ENCODE data around the gene NCKAP5. TPM values are rescaled to one million over a fixed set of nuclear protein-coding genes. Genes with fewer than 3 reads are reported as not detected.
"Not testable (repeated sequence)": the region's sequence is repeated elsewhere in the genome, so short reads cannot be mapped to it uniquely, and the experiment has no call there.

Gene NCKAP5
- polyA plus RNA-seq, 2 donors = 2.2 to 3.0 TPM

DNA sequence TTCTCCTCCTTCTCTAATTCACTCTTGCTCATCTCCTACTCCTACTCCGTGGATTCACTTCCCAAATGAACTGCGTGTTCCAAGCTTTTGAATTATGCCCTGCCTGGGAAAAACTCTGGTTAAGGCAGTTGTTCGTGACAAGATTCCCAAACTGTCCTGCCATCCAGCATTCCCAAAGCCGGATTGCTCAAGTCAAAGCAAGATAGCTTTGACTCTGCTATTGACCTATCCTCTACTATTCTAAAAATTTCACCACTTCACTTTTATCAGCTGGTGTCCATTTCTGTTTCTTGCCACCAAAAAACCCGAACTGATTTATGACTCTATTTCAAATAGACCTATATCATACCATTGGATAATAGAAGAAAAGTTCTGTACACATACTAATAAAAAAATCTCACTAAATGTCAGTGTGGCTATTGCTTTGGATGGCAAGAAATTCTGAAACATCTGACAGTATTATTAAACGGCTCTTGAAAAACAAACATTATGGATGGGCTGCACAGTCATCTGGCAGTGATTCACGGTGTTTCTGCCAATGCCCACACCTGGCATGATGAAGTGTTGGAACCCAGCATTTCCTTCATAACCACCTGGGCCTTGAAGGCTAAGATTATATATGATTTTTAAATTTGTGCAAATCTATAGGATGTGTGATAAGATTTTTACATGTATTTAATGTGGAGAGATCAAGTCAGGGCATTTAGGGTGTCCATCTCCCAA, 87.4 kb downstream of the NCKAP5 start:
- H3K4me1 ChIP-seq (ENCODE audit: control insufficient read depth in 2 of 2, insufficient read depth in 2 of 2, low read length in 1 of 2) = no peaks in the 10 kb centered on the region
- no peaks in the 10 kb centered on the region for H3K27me3 ChIP-seq (ENCODE audit: control insufficient read depth in 1 of 2, insufficient read depth in 2 of 2, low read length in 2 of 2)
- H3K9me3 ChIP-seq (ENCODE audit: control insufficient read depth in 2 of 2, insufficient read depth in 1 of 2, low read depth in 1 of 2, low read length in 1 of 2) = no peaks in the 10 kb centered on the region
- H3K27ac ChIP-seq (ENCODE audit: low read depth in 2 of 2, low read length in 1 of 2) = no peak overlapping the region
- H3K36me3 ChIP-seq (ENCODE audit: control insufficient read depth in 2 of 2, insufficient read depth in 2 of 2, low read length in 1 of 2) = no peaks in the 10 kb centered on the region
- no peak overlapping the region for H3K4me3 ChIP-seq (ENCODE audit: low read depth in 1 of 2, low read length in 2 of 2)
- 61 to 68% methylated on average over 7 of the region's 7 CpGs for WGBS, 2 donors

DNA sequence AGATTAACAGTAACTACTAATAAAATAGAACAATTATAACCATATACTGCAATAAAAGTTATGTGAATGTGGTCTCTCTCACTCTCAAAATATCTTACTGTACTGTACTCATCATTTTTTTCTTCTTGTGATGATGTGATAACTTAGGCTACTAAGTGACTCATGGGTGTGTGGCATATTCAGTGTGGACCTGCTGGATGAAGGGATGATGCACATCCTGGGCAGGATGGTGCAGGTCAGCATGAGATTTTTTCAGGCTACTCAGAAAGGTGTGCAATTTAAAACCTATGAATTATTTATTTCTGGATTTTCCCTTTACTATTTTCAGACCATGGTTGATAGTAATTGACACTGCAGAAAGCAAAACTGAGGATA, 90.7 kb downstream of the NCKAP5 start:
- H3K36me3 ChIP-seq (ENCODE audit: control insufficient read depth in 2 of 2, insufficient read depth in 2 of 2, low read length in 1 of 2) = no peaks in the 10 kb centered on the region
- H3K27ac ChIP-seq (ENCODE audit: low read depth in 2 of 2, low read length in 1 of 2) = no peak overlapping the region
- H3K27me3 ChIP-seq (ENCODE audit: control insufficient read depth in 1 of 2, insufficient read depth in 2 of 2, low read length in 2 of 2) = no peaks in the 10 kb centered on the region
- H3K4me3 ChIP-seq (ENCODE audit: low read depth in 1 of 2, low read length in 2 of 2) = no peak overlapping the region
- no peaks in the 10 kb centered on the region for H3K9me3 ChIP-seq (ENCODE audit: control insufficient read depth in 2 of 2, insufficient read depth in 1 of 2, low read depth in 1 of 2, low read length in 1 of 2)
- no peaks in the 10 kb centered on the region for H3K4me1 ChIP-seq (ENCODE audit: control insufficient read depth in 2 of 2, insufficient read depth in 2 of 2, low read length in 1 of 2)

DNA sequence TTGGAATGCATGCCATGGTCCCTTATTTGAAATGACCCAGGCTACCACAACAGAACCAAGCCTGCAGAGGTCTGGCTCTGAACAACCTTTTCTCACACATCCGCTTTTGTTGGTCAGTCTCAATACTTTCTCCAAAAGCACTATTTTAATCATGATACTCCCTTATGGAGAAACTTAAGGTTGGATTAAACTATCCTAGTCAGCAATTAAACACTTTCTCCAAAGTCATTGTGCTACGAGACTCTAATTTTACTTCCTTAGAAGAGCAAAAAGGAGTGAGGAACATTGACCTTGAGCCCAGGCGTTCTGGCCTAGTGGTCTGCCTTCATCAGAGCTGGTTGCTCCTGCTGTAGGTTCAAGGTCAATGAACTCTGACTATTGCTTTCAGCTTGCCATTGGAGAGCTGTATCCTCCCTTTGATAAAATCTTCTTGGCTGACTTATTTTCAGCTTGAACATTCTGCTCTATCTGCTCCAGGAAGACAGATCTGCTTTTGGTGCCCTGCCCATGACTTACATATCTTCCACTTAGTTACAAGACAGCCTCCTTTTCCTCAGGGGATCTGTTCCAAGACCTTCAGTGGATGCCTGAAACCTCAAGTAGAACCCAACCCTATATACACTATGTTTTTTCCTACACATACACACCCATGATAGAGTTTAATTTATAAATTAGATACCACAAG, 91.2 kb downstream of the NCKAP5 start:
- no peak overlapping the region for H3K4me3 ChIP-seq (ENCODE audit: low read depth in 1 of 2, low read length in 2 of 2)
- H3K4me1 ChIP-seq (ENCODE audit: control insufficient read depth in 2 of 2, insufficient read depth in 2 of 2, low read length in 1 of 2) = no peaks in the 10 kb centered on the region
- no peaks in the 10 kb centered on the region for H3K9me3 ChIP-seq (ENCODE audit: control insufficient read depth in 2 of 2, insufficient read depth in 1 of 2, low read depth in 1 of 2, low read length in 1 of 2)
- no peak overlapping the region for H3K27ac ChIP-seq (ENCODE audit: low read depth in 2 of 2, low read length in 1 of 2)
- H3K36me3 ChIP-seq (ENCODE audit: control insufficient read depth in 2 of 2, insufficient read depth in 2 of 2, low read length in 1 of 2) = no peaks in the 10 kb centered on the region
- WGBS, 2 donors = 79 to 86% methylated on average over 3 of the region's 3 CpGs
- no peaks in the 10 kb centered on the region for H3K27me3 ChIP-seq (ENCODE audit: control insufficient read depth in 1 of 2, insufficient read depth in 2 of 2, low read length in 2 of 2)

DNA sequence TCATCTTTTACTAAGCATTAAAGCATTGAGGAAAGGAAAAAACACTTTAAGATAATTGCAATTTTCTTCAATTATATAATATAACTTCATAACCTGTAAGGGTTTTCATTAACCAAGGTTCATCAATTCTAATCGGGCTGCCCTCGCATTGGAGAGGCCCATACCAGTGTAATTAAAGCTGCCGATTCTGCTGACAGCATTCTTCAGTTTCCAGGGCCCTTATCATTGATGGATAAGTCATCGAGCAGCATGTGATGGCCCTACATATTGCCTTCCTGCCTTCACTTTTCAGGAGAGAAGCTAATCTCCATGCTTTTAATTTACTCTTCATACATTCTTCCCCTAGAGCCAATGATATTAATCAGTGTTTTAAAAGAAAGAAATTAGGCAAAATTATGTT, 92.0 kb downstream of the NCKAP5 start:
- no peak overlapping the region for H3K4me3 ChIP-seq (ENCODE audit: low read depth in 1 of 2, low read length in 2 of 2)
- 75 to 88% methylated on average over 4 of the region's 4 CpGs for WGBS, 2 donors
- no peaks in the 10 kb centered on the region for H3K36me3 ChIP-seq (ENCODE audit: control insufficient read depth in 2 of 2, insufficient read depth in 2 of 2, low read length in 1 of 2)
- H3K4me1 ChIP-seq (ENCODE audit: control insufficient read depth in 2 of 2, insufficient read depth in 2 of 2, low read length in 1 of 2) = no peaks in the 10 kb centered on the region
- no peaks in the 10 kb centered on the region for H3K9me3 ChIP-seq (ENCODE audit: control insufficient read depth in 2 of 2, insufficient read depth in 1 of 2, low read depth in 1 of 2, low read length in 1 of 2)
- H3K27me3 ChIP-seq (ENCODE audit: control insufficient read depth in 1 of 2, insufficient read depth in 2 of 2, low read length in 2 of 2) = no peaks in the 10 kb centered on the region
- no peak overlapping the region for H3K27ac ChIP-seq (ENCODE audit: low read depth in 2 of 2, low read length in 1 of 2)

DNA sequence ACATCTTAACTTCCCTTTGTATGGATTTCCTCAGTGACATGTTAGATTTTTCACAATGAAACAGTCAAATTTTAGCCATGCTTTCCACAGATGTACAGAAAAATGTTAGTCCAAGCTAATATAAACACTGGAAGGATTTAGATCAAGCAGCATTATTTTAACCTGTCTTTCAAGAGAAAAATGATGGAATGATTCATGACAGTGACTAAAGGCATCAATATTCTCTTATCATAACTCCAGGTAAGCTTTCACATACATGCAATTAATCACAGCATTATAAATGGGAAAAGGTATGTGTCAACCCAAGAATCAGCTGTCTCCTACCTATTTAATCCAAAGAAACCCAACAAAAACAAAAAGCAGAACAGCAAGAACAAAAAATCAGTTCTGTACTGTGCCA, 92.7 kb downstream of the NCKAP5 start:
- Histone ChIP-seq H3K4me1 (ENCODE audit: control insufficient read depth in 2 of 2, insufficient read depth in 2 of 2, low read length in 1 of 2) (no peaks in the 10 kb centered on the region), H3K27ac (ENCODE audit: low read depth in 2 of 2, low read length in 1 of 2) (no peak overlapping the region), H3K9me3 (ENCODE audit: control insufficient read depth in 2 of 2, insufficient read depth in 1 of 2, low read depth in 1 of 2, low read length in 1 of 2) (no peaks in the 10 kb centered on the region), H3K27me3 (ENCODE audit: control insufficient read depth in 1 of 2, insufficient read depth in 2 of 2, low read length in 2 of 2) (no peaks in the 10 kb centered on the region), H3K4me3 (ENCODE audit: low read depth in 1 of 2, low read length in 2 of 2) (no peak overlapping the region), H3K36me3 (ENCODE audit: control insufficient read depth in 2 of 2, insufficient read depth in 2 of 2, low read length in 1 of 2) (no peaks in the 10 kb centered on the region)

DNA sequence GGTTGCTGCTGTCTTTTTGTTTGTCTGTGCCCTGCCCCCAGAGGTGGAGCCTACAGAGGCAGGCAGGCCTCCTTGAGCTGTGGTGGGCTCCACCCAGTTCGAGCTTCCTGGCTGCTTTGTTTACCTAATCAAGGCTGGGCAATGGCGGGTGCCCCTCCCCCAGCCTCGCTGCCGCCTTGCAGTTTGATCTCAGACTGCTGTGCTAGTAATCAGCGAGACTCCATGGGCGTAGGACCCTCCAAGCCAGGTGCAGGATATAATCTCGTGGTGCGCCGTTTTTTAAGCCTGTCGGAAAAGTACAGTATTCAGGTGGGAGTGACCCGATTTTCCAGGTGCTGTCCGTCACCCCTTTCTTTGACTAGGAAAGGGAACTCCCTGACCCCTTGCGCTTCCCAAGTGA, 97.8 kb downstream of the NCKAP5 start:
- not testable (repeated sequence) for H3K27me3 ChIP-seq (ENCODE audit: control insufficient read depth in 1 of 2, insufficient read depth in 2 of 2, low read length in 2 of 2); H3K4me3 ChIP-seq (ENCODE audit: low read depth in 1 of 2, low read length in 2 of 2); H3K27ac ChIP-seq (ENCODE audit: low read depth in 2 of 2, low read length in 1 of 2); H3K4me1 ChIP-seq (ENCODE audit: control insufficient read depth in 2 of 2, insufficient read depth in 2 of 2, low read length in 1 of 2); H3K36me3 ChIP-seq (ENCODE audit: control insufficient read depth in 2 of 2, insufficient read depth in 2 of 2, low read length in 1 of 2); H3K9me3 ChIP-seq (ENCODE audit: control insufficient read depth in 2 of 2, insufficient read depth in 1 of 2, low read depth in 1 of 2, low read length in 1 of 2)
- WGBS, 2 donors = 84 to 89% methylated on average over 11 to 13 of the region's 13 CpGs

DNA sequence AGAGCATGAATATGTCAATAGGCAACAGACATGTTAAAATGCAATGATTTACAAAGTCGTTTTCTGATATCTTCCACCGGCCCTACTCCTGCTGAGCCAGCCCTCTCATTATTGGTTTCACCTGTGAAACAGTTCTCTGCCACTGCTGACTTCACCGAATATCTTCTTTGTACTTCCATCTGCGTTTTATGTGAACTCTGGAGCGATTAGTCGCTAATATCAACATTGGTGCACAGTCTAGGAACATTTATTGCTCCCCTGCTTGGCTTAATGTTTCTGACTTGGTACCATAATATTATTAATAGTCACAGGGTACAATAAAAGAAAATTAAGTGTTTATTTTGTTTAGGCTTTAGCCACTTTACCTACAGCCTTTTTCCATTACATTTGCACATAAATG, 105.5 kb downstream of the NCKAP5 start:
- Histone ChIP-seq H3K27me3 (ENCODE audit: control insufficient read depth in 1 of 2, insufficient read depth in 2 of 2, low read length in 2 of 2) (no peaks in the 10 kb centered on the region), H3K36me3 (ENCODE audit: control insufficient read depth in 2 of 2, insufficient read depth in 2 of 2, low read length in 1 of 2) (no peaks in the 10 kb centered on the region), H3K27ac (ENCODE audit: low read depth in 2 of 2, low read length in 1 of 2) (no peak overlapping the region), H3K4me3 (ENCODE audit: low read depth in 1 of 2, low read length in 2 of 2) (no peak overlapping the region), H3K4me1 (ENCODE audit: control insufficient read depth in 2 of 2, insufficient read depth in 2 of 2, low read length in 1 of 2) (no peaks in the 10 kb centered on the region), H3K9me3 (ENCODE audit: control insufficient read depth in 2 of 2, insufficient read depth in 1 of 2, low read depth in 1 of 2, low read length in 1 of 2) (peaks cover 0 to 2% of the 10 kb centered on the region in 2 donors)
- WGBS, 2 donors = 79 to 92% methylated on average over 6 of the region's 6 CpGs

DNA sequence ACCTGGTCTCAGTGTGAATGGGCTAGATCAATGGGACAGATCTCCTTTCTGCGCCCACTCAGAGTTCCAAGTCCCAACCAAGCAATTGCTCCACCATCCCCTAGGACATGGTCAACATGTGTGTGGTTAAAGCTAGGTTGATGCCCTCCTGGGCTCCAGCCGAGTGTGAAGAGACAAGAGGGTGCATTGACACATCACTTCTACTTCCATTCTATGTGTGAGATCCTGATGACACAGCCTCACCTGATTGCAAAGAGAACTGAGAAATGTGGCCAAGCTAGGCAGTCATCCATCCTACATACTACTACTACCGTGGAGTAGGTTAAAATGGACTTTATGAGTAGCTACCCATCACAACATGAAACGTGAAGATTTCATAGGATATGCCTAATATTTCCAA, 106.8 kb downstream of the NCKAP5 start:
- no peaks in the 10 kb centered on the region for H3K4me1 ChIP-seq (ENCODE audit: control insufficient read depth in 2 of 2, insufficient read depth in 2 of 2, low read length in 1 of 2)
- H3K4me3 ChIP-seq (ENCODE audit: low read depth in 1 of 2, low read length in 2 of 2) = no peak overlapping the region
- no peak overlapping the region for H3K27ac ChIP-seq (ENCODE audit: low read depth in 2 of 2, low read length in 1 of 2)
- peaks cover 0 to 2% of the 10 kb centered on the region in 2 donors for H3K9me3 ChIP-seq (ENCODE audit: control insufficient read depth in 2 of 2, insufficient read depth in 1 of 2, low read depth in 1 of 2, low read length in 1 of 2)
- no peaks in the 10 kb centered on the region for H3K36me3 ChIP-seq (ENCODE audit: control insufficient read depth in 2 of 2, insufficient read depth in 2 of 2, low read length in 1 of 2)
- no peaks in the 10 kb centered on the region for H3K27me3 ChIP-seq (ENCODE audit: control insufficient read depth in 1 of 2, insufficient read depth in 2 of 2, low read length in 2 of 2)
- 78 to 87% methylated on average over 4 of the region's 4 CpGs for WGBS, 2 donors

DNA sequence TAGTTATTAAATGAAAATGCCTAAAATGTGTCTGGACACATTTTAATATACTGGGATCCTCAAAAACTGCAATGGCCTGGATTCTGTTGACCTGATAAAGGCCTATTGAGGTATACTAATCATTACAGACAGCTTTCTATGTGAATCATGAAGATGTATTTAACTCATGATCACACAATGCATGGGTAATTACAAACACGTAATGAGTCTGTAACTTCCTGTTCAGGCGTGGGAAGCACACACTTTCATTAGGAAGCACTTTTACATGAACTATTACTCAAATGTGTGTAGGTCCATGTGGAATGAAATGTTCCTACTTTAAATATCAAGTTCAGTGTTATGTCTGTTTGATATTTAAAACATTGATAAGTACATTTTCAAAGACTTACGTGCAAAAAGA, 108.7 kb downstream of the NCKAP5 start:
- Histone ChIP-seq H3K4me3 (ENCODE audit: low read depth in 1 of 2, low read length in 2 of 2) (no peak overlapping the region), H3K4me1 (ENCODE audit: control insufficient read depth in 2 of 2, insufficient read depth in 2 of 2, low read length in 1 of 2) (no peaks in the 10 kb centered on the region), H3K27me3 (ENCODE audit: control insufficient read depth in 1 of 2, insufficient read depth in 2 of 2, low read length in 2 of 2) (no peaks in the 10 kb centered on the region), H3K27ac (ENCODE audit: low read depth in 2 of 2, low read length in 1 of 2) (no peak overlapping the region), H3K36me3 (ENCODE audit: control insufficient read depth in 2 of 2, insufficient read depth in 2 of 2, low read length in 1 of 2) (no peaks in the 10 kb centered on the region), H3K9me3 (ENCODE audit: control insufficient read depth in 2 of 2, insufficient read depth in 1 of 2, low read depth in 1 of 2, low read length in 1 of 2) (peaks cover 2 to 3% of the 10 kb centered on the region in 2 donors)
- WGBS, 2 donors = 74% methylated on average over 3 of the region's 3 CpGs

DNA sequence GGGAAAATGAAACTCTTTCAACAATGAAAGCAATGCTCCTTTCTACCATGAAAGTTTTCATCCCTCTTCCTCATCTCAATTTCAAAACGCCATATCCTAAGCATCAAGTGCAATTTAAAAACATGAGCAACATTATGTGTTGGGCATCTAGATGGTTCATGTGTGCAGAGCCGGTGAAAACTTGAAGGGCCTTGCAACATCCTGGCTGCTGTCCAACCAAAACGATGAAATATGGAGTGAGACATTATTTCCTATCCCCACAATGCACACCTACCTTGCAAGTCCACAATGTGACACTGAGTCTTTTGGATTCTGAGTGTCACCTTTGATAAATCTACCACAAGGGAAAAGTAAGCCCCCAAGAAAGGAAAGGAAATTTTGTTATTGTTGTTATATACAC, 110.0 kb downstream of the NCKAP5 start:
- Histone ChIP-seq H3K4me3 (ENCODE audit: low read depth in 1 of 2, low read length in 2 of 2) (no peak overlapping the region), H3K4me1 (ENCODE audit: control insufficient read depth in 2 of 2, insufficient read depth in 2 of 2, low read length in 1 of 2) (no peaks in the 10 kb centered on the region), H3K36me3 (ENCODE audit: control insufficient read depth in 2 of 2, insufficient read depth in 2 of 2, low read length in 1 of 2) (no peaks in the 10 kb centered on the region), H3K9me3 (ENCODE audit: control insufficient read depth in 2 of 2, insufficient read depth in 1 of 2, low read depth in 1 of 2, low read length in 1 of 2) (peaks cover 0 to 3% of the 10 kb centered on the region in 2 donors), H3K27ac (ENCODE audit: low read depth in 2 of 2, low read length in 1 of 2) (no peak overlapping the region), H3K27me3 (ENCODE audit: control insufficient read depth in 1 of 2, insufficient read depth in 2 of 2, low read length in 2 of 2) (no peaks in the 10 kb centered on the region)
- 40 to 52% methylated on average over 3 of the region's 3 CpGs for WGBS, 2 donors

All from esophagus (tissue), 2 donors.